GM12875 (cell line): Measurements from ENCODE around the gene GOLGA6L10.
"Not testable (repeated sequence)": the region's sequence is repeated elsewhere in the genome, so short reads cannot be mapped to it uniquely, and the experiment has no call there.

Source experiments
- H3K4me3 ChIP-seq: one replicate; pipeline ENCODE4 v1.5.1; 2011; ENCODE audit warnings: low read depth, low read length, control low read depth
- TF ChIP-seq, protein P1 (sequence below): IDR thresholded peaks from 2 replicates; pipeline ENCODE4 v1.5.1; 2011; ENCODE audit warnings: low read depth, mild to moderate bottlenecking, control low read depth, inconsistent platforms, low read length, moderate library complexity, borderline replicate concordance; ENCODE audit not compliant: insufficient read depth

GOLGA6L10 gene

DNA sequence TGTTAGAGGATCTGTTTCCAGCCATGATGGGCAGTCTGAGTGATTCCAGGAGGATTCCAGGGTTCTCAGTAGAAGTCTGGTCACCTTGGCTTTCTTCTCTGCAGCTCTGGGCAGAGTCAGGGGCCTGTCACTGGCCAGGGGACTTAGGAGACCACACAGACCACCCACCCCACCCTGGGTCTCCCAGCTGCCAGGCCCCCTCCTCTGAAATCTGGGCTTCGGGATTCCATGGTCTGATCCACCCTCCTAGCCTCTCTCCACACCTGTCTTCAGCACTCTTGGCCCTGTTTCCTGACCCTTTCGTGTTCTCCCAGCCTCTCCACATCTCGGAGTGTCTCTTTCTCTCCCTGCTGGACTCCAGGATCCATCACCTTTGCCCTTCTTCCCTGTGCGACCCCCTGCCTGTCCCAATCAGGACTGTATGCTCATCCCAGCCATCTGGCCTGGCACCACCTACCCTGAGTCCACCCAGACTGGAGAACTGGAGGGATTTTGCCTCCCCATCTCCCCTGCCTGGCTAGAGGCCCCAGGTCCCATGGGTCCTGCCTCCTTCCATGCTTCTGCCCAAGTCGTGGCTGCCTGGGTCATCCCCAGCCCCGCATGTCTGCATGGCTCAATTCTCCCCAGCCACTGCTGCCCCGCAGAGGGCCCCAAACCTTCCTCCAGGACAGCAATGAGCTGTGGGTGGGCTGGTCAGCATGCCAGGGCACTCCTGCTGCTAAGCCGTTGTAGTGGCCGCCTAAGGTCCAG is 34.3 kb downstream of the GOLGA6L10 start:
- TF ChIP-seq, protein P1, sequence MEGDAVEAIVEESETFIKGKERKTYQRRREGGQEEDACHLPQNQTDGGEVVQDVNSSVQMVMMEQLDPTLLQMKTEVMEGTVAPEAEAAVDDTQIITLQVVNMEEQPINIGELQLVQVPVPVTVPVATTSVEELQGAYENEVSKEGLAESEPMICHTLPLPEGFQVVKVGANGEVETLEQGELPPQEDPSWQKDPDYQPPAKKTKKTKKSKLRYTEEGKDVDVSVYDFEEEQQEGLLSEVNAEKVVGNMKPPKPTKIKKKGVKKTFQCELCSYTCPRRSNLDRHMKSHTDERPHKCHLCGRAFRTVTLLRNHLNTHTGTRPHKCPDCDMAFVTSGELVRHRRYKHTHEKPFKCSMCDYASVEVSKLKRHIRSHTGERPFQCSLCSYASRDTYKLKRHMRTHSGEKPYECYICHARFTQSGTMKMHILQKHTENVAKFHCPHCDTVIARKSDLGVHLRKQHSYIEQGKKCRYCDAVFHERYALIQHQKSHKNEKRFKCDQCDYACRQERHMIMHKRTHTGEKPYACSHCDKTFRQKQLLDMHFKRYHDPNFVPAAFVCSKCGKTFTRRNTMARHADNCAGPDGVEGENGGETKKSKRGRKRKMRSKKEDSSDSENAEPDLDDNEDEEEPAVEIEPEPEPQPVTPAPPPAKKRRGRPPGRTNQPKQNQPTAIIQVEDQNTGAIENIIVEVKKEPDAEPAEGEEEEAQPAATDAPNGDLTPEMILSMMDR, result no peak

GRCh38 chr15:82313951-82314768 is 35.1 kb downstream of the GOLGA6L10 start:
- H3K4me3 ChIP-seq, result not testable (repeated sequence)

More for the DNA sequence above, 34.3 kb downstream of the GOLGA6L10 start:
- H3K4me3 ChIP-seq, result no peak overlapping the region

DNA sequence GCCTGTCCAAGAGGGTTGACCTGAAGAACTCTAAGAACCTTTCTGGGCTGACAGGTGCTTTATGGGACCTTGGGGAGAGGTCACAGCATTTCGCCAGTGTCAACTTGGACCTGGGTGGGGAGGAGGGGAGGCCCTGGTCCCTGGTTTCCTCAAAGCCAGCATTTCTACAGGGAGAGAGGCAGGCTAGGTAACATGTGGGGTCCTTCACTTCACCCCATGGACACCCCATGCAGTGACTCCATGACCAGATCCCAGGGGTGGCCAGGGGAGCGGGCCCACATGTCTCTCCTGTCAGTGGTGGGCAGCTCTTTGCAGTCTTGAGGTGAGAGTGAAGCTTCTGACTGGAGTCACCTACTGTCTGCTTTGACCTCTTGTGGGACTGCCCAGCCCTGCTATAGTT is 35.8 kb downstream of the GOLGA6L10 start:
- TF ChIP-seq, protein P1, result no peak
- no peak overlapping the region for H3K4me3 ChIP-seq

DNA sequence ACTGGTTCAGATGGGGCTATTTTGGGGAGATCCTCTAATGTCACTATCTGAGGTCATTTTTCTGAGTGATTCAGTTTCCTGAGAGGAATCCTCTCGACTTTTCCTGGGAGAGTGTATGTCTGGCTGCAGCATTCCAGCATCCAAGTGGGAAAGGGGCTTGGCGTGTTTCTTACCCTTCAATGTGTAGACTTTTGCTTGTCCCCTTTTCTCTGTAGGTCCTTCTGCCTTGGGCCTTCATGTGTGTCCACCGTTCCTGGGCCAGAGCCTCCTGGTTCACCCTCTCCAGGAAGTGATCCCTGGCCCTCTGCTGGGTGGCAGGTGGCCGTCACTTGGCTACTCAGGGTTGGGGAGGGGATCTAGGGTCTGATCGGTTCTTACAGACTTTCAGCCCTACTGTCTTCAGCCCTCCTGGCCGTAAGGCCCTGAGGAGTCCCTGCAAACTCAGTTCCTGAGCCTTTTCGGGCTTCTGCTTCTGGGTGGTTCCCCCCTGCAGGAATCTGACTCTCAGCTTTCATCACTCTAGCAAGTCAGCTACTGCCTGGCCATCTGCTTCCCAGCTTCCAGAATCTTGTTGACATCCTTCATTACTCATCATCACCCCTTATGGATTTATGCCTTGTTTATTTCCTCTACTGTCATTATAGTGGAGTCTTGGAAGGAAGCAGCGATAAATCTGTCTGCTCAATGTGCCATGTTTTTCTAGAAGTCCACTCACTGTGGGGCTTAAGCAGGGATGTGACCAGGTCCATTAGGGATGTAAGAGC is 36.5 kb downstream of the GOLGA6L10 start:
- TF ChIP-seq, protein P1, result no peak
- H3K4me3 ChIP-seq, result no peak overlapping the region

DNA sequence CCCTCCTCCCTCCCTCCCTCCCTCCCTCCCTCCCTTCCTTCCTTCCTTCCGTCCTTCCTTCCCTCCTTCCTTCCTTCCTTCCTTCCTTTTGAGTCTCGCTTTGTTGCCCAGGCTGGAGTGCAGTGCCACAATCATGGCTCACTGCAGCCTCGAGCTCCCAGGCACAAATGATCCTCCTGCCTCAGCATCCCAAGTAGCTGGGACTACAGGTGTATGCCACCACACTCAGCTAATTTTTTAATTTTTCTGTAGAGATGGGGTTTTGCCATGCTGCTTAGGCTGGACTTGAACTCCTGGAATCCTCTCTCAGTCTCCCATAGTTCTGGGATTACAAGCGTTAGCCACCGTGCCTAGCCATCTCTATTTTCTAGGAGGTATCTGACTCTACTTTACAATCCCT is 38.0 kb downstream of the GOLGA6L10 start:
- not testable (repeated sequence) for H3K4me3 ChIP-seq

GRCh38 chr15:82309802-82310201 is 39.5 kb downstream of the GOLGA6L10 start:
- H3K4me3 ChIP-seq, result no peak overlapping the region
- TF ChIP-seq, protein P1, result no peak

- H3K4me3 ChIP-seq, result no peak overlapping the region
- TF ChIP-seq, protein P1, result no peak
Measured at GRCh38 chr15:82307714-82308081, 41.6 kb downstream of the GOLGA6L10 start.
